Muscle of leg (tissue), 11 donors: ENCODE results near the gene MRPL54. TPM values are rescaled to one million over a fixed set of nuclear protein-coding genes. Genes with fewer than 3 reads are reported as not detected.
A peak's percentile ranks its signal among the peaks of the same experiment; 100 is the strongest.
"Not testable (repeated sequence)": the region's sequence is repeated elsewhere in the genome, so short reads cannot be mapped to it uniquely, and the experiment has no call there.

ENCODE experiments used
- DNase-seq: peaks from one replicate; pipeline ENCODE4 v3.0.0; 2013
- H3K27ac ChIP-seq: one replicate; pipeline ENCODE4 v1.5.1; 2013; ENCODE audit warnings: mild to moderate bottlenecking, low read length, control low read depth
- H3K27me3 ChIP-seq: one replicate; pipeline ENCODE4 v1.6.1; 2013; ENCODE audit warnings: low read length; ENCODE audit not compliant: control insufficient read depth, insufficient read depth
- H3K36me3 ChIP-seq: one replicate; pipeline ENCODE4 v1.6.1; 2013; ENCODE audit warnings: low read length; ENCODE audit not compliant: control insufficient read depth, insufficient read depth
- H3K4me1 ChIP-seq: one replicate; pipeline ENCODE4 v1.6.1; 2013; ENCODE audit warnings: low read length; ENCODE audit not compliant: control insufficient read depth, insufficient read depth
- H3K4me3 ChIP-seq: one replicate; pipeline ENCODE4 v1.5.1; 2013; ENCODE audit warnings: low read length, control low read depth
- H3K9me3 ChIP-seq: replicated peaks from 2 replicates; pipeline ENCODE4 v1.6.1; 2013; ENCODE audit warnings: low read depth, low read length; ENCODE audit not compliant: control insufficient read depth
- WGBS: methylation state at CpG from one replicate; pipeline ENCODE4 v1.1.5; 2013; ENCODE audit warnings: missing lambda C conversion rate; ENCODE audit not compliant: insufficient coverage; 5-methylcytosine and 5-hydroxymethylcytosine counted together
- polyA plus RNA-seq, 8 donors: library from polyadenylated mRNA; unstranded; fragments of 120-200 nt; gene quantifications; one replicate each; pipeline versions ENCODE4 v1.2.1 to v1.2.3, GENCODE V29; 2013; ENCODE audit warnings: inconsistent platforms in 1 of 8, low replicate concordance in 1 of 8; ENCODE audit not compliant: insufficient read length in 8 of 8, insufficient read depth in 1 of 8
- total RNA-seq: library from RNA; stranded (reverse); fragments of 120-200 nt; gene quantifications from one replicate; pipeline ENCODE4 v1.2.4, GENCODE V29; 2013

The MRPL54 gene
- total and polyA plus RNA-seq, 9 donors = 22.6 to 61.4 (median 30.7) TPM

- 100% methylated on average over 4 of the region's 7 CpGs for WGBS
- H3K27ac ChIP-seq, H3K27me3 ChIP-seq, DNase-seq, H3K9me3 ChIP-seq, H3K4me3 ChIP-seq: not testable (repeated sequence)
- Histone ChIP-seq H3K36me3 (peaks cover 30% of the 10 kb centered on the region), H3K4me1 (peaks cover 16% of the 10 kb centered on the region)
Observed at GRCh38 chr19:3757705-3758104, 4.8 kb upstream of the MRPL54 start.

DNA sequence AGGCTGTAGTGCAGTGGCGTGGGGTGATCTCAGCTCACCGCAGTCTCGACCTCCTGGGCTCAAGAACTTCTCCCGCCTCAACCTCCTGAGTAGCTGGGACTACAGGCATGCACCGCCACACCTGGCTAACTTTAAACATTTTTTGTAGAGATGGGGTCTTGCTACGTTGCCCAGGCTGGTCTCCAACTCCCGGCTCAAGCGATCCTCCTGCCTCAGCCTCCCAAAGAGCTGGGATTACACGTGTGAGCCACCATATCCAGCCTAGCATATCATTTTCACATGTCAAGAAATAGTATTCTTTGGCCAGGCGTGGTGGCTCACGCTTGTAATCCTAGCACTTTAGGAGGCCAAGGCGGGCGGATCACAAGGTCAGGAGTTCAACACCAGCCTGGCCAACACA, 4.2 kb upstream of the MRPL54 start:
- Histone ChIP-seq H3K36me3 (peaks cover 28% of the 10 kb centered on the region), H3K4me1 (peaks cover 20% of the 10 kb centered on the region)
- not testable (repeated sequence) for H3K27me3 ChIP-seq, H3K9me3 ChIP-seq, DNase-seq, H3K27ac ChIP-seq, H3K4me3 ChIP-seq
- WGBS = 94% methylated on average over 11 of the region's 13 CpGs

- Histone ChIP-seq H3K4me3 (no peak overlapping the region), H3K36me3 (peaks cover 23% of the 10 kb centered on the region), H3K4me1 (peaks cover 22% of the 10 kb centered on the region), H3K27me3 (no peaks in the 10 kb centered on the region), H3K27ac (no peak overlapping the region), H3K9me3 (no peaks in the 10 kb centered on the region)
- 91% methylated on average over 18 of the region's 19 CpGs for WGBS
- DNase-seq = no peak
Observed at GRCh38 chr19:3759482-3760254, 2.8 kb upstream of the MRPL54 start.

GRCh38 chr19:3760871-3761361, 1.6 kb upstream of the MRPL54 start:
- Histone ChIP-seq H3K4me3 (peak overlapping the region; percentile 97), H3K4me1 (peaks cover 22% of the 10 kb centered on the region), H3K27ac (peak overlapping the region; percentile 77), H3K36me3 (peaks cover 21% of the 10 kb centered on the region), H3K27me3 (no peaks in the 10 kb centered on the region), H3K9me3 (no peaks in the 10 kb centered on the region)
- DNase-seq = peak; percentile 30
- WGBS = 0% methylated on average over 3 of the region's 7 CpGs

DNA sequence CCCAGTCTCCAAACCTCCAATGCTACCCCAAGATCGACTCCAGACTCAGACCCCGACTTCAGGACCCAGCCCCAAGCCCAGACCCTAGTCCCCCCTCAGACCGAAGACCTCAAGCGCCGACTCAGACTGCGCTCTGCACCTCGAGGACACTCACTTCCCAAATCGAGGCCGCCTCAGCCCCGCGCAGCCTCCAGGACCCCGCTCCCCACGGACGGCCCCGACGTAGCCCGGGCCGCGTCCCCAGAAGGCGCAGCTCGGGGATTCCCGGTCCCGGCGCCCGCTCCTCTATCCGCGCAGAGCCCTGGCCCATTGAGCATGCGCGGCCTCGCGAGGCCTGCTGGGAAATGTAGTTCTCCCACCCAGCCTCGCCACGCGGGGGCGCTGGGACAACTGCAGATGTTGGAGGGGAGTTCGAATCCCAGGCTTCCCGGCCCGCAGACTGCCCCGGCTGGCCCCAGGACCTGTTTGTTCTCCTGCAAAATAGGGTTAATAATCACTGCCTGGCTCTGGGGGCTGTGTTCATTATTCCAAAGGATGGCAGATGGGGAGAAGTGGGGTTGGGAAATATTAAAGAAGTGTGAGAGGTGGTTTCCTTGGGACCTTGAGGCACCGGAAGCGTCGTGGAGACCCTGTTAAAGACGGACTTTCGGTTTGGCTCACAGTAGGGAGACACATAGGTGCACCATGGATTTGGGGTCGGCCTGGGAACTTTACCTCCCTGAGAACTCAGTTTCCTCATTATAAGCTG, 926 bp upstream of the MRPL54 start, which contains the start of gene APBA3:
Gene APBA3, minus strand, starts transcription at position 311 of the 748 bp plus-strand sequence. CDS start 1,428 bp downstream, outside the sequence.
- peak; percentile 94 for DNase-seq
- Histone ChIP-seq H3K9me3 (no peaks in the 10 kb centered on the region), H3K27ac (peak within 1 kb of the TSS; percentile 99), H3K4me3 (peak within 1 kb of the TSS; percentile 97), H3K27me3 (no peaks in the 10 kb centered on the region), H3K36me3 (peaks cover 24% of the 10 kb centered on the region), H3K4me1 (peaks cover 22% of the 10 kb centered on the region)
- WGBS = 1% methylated on average over 41 of the region's 45 CpGs

- no peak overlapping the region for H3K4me3 ChIP-seq
- peak overlapping the region; percentile 99 for H3K27ac ChIP-seq
- no peaks in the 10 kb centered on the region for H3K9me3 ChIP-seq
- peaks cover 22% of the 10 kb centered on the region for H3K4me1 ChIP-seq
- no peaks in the 10 kb centered on the region for H3K27me3 ChIP-seq
- DNase-seq = no peak
- peaks cover 29% of the 10 kb centered on the region for H3K36me3 ChIP-seq
- WGBS = no CpG with 5 or more reads among the region's 1 CpG
Observed at GRCh38 chr19:3762130-3762473, 380 bp upstream of the MRPL54 start.

DNA sequence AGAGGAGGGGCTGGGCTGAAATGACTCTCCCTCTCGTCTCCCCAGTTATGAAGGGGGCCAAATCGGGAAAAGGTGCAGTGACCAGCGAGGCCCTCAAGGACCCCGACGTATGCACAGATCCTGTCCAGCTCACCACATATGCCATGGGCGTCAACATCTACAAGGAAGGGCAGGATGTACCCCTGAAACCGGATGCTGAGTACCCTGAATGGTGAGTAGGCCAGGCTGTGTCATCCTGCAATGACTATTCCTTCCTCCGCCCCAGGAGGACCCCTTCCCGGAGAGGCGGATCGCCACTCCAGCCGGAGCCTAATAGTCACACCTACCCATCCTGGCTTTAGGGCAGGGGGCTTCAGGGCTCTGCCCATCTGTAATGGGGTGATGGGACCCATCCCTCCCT, 2.6 kb downstream of the MRPL54 start:
- H3K27me3 ChIP-seq = no peaks in the 10 kb centered on the region
- H3K4me1 ChIP-seq = peaks cover 18% of the 10 kb centered on the region
- 50% methylated on average over 1 of the region's 12 CpGs for WGBS
- DNase-seq = no peak
- H3K4me3 ChIP-seq = no peak overlapping the region
- H3K27ac ChIP-seq = no peak overlapping the region
- no peaks in the 10 kb centered on the region for H3K9me3 ChIP-seq
- H3K36me3 ChIP-seq = peaks cover 31% of the 10 kb centered on the region

GRCh38 chr19:3765757-3766156, 3.3 kb downstream of the MRPL54 start:
- DNase-seq, H3K9me3 ChIP-seq, H3K4me3 ChIP-seq, H3K27ac ChIP-seq, H3K27me3 ChIP-seq: not testable (repeated sequence)
- Histone ChIP-seq H3K4me1 (peaks cover 14% of the 10 kb centered on the region), H3K36me3 (peaks cover 30% of the 10 kb centered on the region)
- no CpG with 5 or more reads among the region's 5 CpGs for WGBS

DNA sequence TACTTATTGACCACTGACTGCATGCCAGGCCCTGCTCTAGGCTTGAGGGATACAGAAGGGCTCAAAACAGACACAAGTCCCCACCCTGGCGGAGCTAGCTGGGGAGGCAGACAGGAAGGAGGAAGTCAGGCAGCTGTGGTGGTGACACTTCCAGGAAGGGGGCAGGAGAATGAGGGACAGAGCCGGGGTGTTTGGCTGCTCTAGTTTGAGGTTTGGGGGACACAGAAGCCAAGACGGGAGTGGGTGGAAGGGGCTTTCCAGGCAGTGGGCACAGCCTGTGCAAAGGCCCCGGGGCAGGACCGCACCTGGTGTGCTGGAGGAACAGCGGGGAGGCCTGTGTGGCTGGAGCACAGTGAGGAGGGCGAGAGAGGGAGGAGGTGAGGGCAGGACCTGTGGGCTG, 4.0 kb downstream of the MRPL54 start:
- Histone ChIP-seq H3K4me3 (no peak overlapping the region), H3K36me3 (peaks cover 30% of the 10 kb centered on the region), H3K27ac (no peak overlapping the region), H3K9me3 (no peaks in the 10 kb centered on the region), H3K4me1 (peaks cover 10% of the 10 kb centered on the region), H3K27me3 (no peaks in the 10 kb centered on the region)
- WGBS = 87% methylated on average over 7 of the region's 7 CpGs
- no peak for DNase-seq

DNA sequence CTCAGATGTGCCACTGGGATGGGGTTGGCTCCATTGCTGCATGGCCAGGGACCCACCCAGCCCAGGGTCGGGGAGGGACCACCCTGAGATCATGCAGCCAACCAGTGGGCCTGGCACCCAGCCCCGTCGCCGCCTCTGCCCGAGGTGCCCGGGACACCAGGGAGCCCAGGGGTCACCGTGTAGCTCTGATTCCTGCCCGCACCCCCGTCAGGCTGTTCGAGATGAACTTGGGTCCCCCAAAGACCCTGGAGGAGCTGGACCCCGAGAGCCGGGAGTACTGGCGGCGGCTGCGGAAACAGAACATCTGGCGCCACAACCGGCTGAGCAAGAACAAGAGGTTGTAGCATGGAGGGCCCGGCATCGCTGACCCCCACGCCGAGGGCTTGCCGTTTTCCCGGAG, 4.6 kb downstream of the MRPL54 start:
- Histone ChIP-seq H3K9me3 (no peaks in the 10 kb centered on the region), H3K4me1 (peaks cover 6% of the 10 kb centered on the region), H3K4me3 (no peak overlapping the region), H3K36me3 (peaks cover 30% of the 10 kb centered on the region), H3K27ac (no peak overlapping the region), H3K27me3 (no peaks in the 10 kb centered on the region)
- DNase-seq = no peak
- 95% methylated on average over 23 of the region's 23 CpGs for WGBS
